H1 (cell line): Measurements from ENCODE around the gene BRMS1. TPM values are rescaled to one million over a fixed set of nuclear protein-coding genes. Genes with fewer than 3 reads are reported as not detected.

Experiments
- CTCF ChIA-PET: fragments of 300-600 bp; sonication (Branson Sonifier 250); formaldehyde crosslinking; loops from one replicate; lab custom pipeline; 2021; ENCODE audit not compliant: partially characterized antibody; lab: Charles Lee
- POLR2A ChIA-PET: fragments of 300-600 bp; sonication (Branson Sonifier 250); formaldehyde crosslinking; loops from one replicate; lab custom pipeline; 2021; ENCODE audit warnings: inconsistent platforms; ENCODE audit not compliant: partially characterized antibody; lab: Charles Lee
- DNase-seq, 2 experiments: peaks; one replicate each; pipeline versions ENCODE4 v3.0.0 to v3.0.0-alpha.2; 2010 to 2022; ENCODE audit warnings: low spot score in 2 of 2, low read depth in 1 of 2, mixed read lengths in 1 of 2
- FAIRE-seq: peaks from 2 replicates; lab custom pipeline; 2011; peaks lifted over from hg19 to GRCh38; lab: Jason Lieb, UNC
- H2AFZ ChIP-seq: 2 replicates; pipeline ENCODE4 v1.8.1; 2012; ENCODE audit warnings: low read length, inconsistent platforms
- H2AK5ac ChIP-seq: 2 replicates; pipeline ENCODE4 v1.6.1; 2013; ENCODE audit warnings: low read depth, low read length
- H2BK120ac ChIP-seq: replicated peaks from 2 replicates; pipeline ENCODE3; 2013; ENCODE audit warnings: low read depth, low read length, inconsistent platforms
- H2BK12ac ChIP-seq: 2 replicates; pipeline ENCODE4 v1.6.1; 2013; ENCODE audit warnings: low read depth, low read length
- H2BK15ac ChIP-seq: 2 replicates; pipeline ENCODE4 v1.6.1; 2013; ENCODE audit warnings: low read length
- H2BK20ac ChIP-seq: 2 replicates; pipeline ENCODE4 v1.6.1; 2013; ENCODE audit warnings: low read length
- H2BK5ac ChIP-seq: 2 replicates; pipeline ENCODE4 v1.6.1; 2013; ENCODE audit warnings: low read depth, low read length
- H3K14ac ChIP-seq: 2 replicates; pipeline ENCODE4 v1.6.1; 2013; ENCODE audit warnings: inconsistent platforms; ENCODE audit not compliant: insufficient read length
- H3K18ac ChIP-seq: 2 replicates; pipeline ENCODE4 v1.6.1; 2013; ENCODE audit warnings: low read length; ENCODE audit errors: extremely low read depth
- H3K23ac ChIP-seq: 2 replicates; pipeline ENCODE4 v1.6.1; 2013; ENCODE audit warnings: inconsistent platforms; ENCODE audit not compliant: insufficient read length
- H3K23me2 ChIP-seq: 2 replicates; pipeline ENCODE4 v1.6.1; 2013; ENCODE audit warnings: low read depth, low read length
- H3K27ac ChIP-seq: 2 replicates; pipeline ENCODE4 v1.6.1; 2011; ENCODE audit warnings: low read depth, low read length, inconsistent platforms
- H3K27me3 ChIP-seq, 4 experiments: replicated peaks in 1 of 4; 1 replicate in 1 of 4; 2 replicates in 3 of 4; pipeline versions ENCODE4 v1.6.1 to v1.8.1; 2011 to 2013; ENCODE audit warnings: low read length in 3 of 4, mild to moderate bottlenecking in 3 of 4, inconsistent platforms in 2 of 4, mixed read lengths in 2 of 4, moderate library complexity in 1 of 4; ENCODE audit not compliant: control insufficient read depth in 3 of 4, insufficient read depth in 3 of 4; ENCODE audit errors: extremely low read depth in 1 of 4
- H3K36me3 ChIP-seq, 4 experiments: 2 replicates each; pipeline versions ENCODE4 v1.6.1 to v1.8.1; 2011 to 2013; ENCODE audit warnings: mild to moderate bottlenecking in 4 of 4, low read length in 3 of 4, moderate library complexity in 2 of 4, control low read depth in 1 of 4, inconsistent platforms in 1 of 4; ENCODE audit not compliant: insufficient read depth in 4 of 4, control insufficient read depth in 2 of 4
- H3K4ac ChIP-seq: replicated peaks from 2 replicates; pipeline ENCODE3; 2013; ENCODE audit warnings: low read length, low read depth, mixed read lengths, inconsistent platforms; ENCODE audit not compliant: insufficient read length
- H3K4me1 ChIP-seq, 4 experiments: replicated peaks in 1 of 4; 1 replicate in 1 of 4; 2 replicates in 3 of 4; pipeline versions ENCODE4 v1.6.1 to v1.8.1; 2011 to 2013; ENCODE audit warnings: low read length in 3 of 4, inconsistent platforms in 2 of 4, mixed read lengths in 1 of 4; ENCODE audit not compliant: insufficient read depth in 4 of 4, control insufficient read depth in 3 of 4
- H3K4me2 ChIP-seq, 2 experiments: 2 replicates each; pipeline versions ENCODE4 v1.6.1 to v1.8.1; 2011 to 2013; ENCODE audit warnings: low read depth in 2 of 2, low read length in 2 of 2, control low read depth in 1 of 2, inconsistent platforms in 1 of 2, mild to moderate bottlenecking in 1 of 2; ENCODE audit not compliant: insufficient read depth in 1 of 2
- H3K4me3 ChIP-seq, 4 experiments: fragments of 200-600, 300-600 bp in 1 of 4; sonication (generic), shearing (Covaris generic), sonication (Bioruptor Twin) in 1 of 4; 2 replicates each; pipeline versions ENCODE4 v1.5.1 to v1.8.1; 2011 to 2016; ENCODE audit warnings: low read length in 4 of 4, low read depth in 3 of 4, control low read depth in 2 of 4, inconsistent platforms in 2 of 4, mild to moderate bottlenecking in 2 of 4, mixed read lengths in 1 of 4, moderate library complexity in 1 of 4; ENCODE audit not compliant: insufficient read depth in 2 of 4; ENCODE audit errors: extremely low read depth in 1 of 4
- H3K56ac ChIP-seq: replicated peaks from 2 replicates; pipeline ENCODE3; 2013; ENCODE audit warnings: low read depth, mild to moderate bottlenecking, mixed read lengths, low read length, inconsistent platforms; ENCODE audit not compliant: insufficient read length
- H3K79me1 ChIP-seq: 2 replicates; pipeline ENCODE4 v1.6.1; 2013; ENCODE audit warnings: low read depth, low read length, control low read depth
- H3K79me2 ChIP-seq, 2 experiments: 2 replicates each; pipeline versions ENCODE4 v1.6.1 to v1.8.1; 2012 to 2013; ENCODE audit warnings: low read length in 2 of 2, mild to moderate bottlenecking in 2 of 2, inconsistent platforms in 1 of 2; ENCODE audit not compliant: insufficient read depth in 2 of 2, control insufficient read depth in 1 of 2
- H3K9ac ChIP-seq, 4 experiments: replicated peaks in 1 of 4; 1 replicate in 1 of 4; 2 replicates in 3 of 4; pipeline versions ENCODE4 v1.6.1 to v1.8.1; 2011 to 2013; ENCODE audit warnings: low read depth in 3 of 4, low read length in 3 of 4, control low read depth in 2 of 4, mild to moderate bottlenecking in 2 of 4, moderate library complexity in 2 of 4, inconsistent platforms in 1 of 4; ENCODE audit errors: extremely low read depth in 1 of 4
- H3K9me3 ChIP-seq, 2 experiments: 2 replicates each; pipeline versions ENCODE4 v1.6.1 to v1.8.1; 2012 to 2013; ENCODE audit warnings: mild to moderate bottlenecking in 2 of 2, moderate library complexity in 2 of 2, control low read depth in 1 of 2, inconsistent platforms in 1 of 2, low read depth in 1 of 2, low read length in 1 of 2, mixed read lengths in 1 of 2; ENCODE audit not compliant: insufficient read depth in 2 of 2
- H4K20me1 ChIP-seq, 2 experiments: replicated peaks in 1 of 2; 2 replicates each; pipeline versions ENCODE3 to v1.8.1; 2011 to 2013; ENCODE audit warnings: inconsistent platforms in 2 of 2, low read length in 2 of 2, mild to moderate bottlenecking in 1 of 2; ENCODE audit not compliant: insufficient read depth in 2 of 2, control insufficient read depth in 1 of 2
- H4K5ac ChIP-seq: 2 replicates; pipeline ENCODE4 v1.6.1; 2013; ENCODE audit warnings: low read length, low read depth, mixed read lengths, inconsistent platforms; ENCODE audit not compliant: insufficient read length
- H4K8ac ChIP-seq: 2 replicates; pipeline ENCODE4 v1.8.0; 2013; ENCODE audit warnings: mild to moderate bottlenecking, moderate library complexity, low read length, inconsistent platforms; ENCODE audit not compliant: insufficient read depth; ENCODE audit errors: extremely low read depth
- H4K91ac ChIP-seq: replicated peaks from 2 replicates; pipeline ENCODE3; 2013; ENCODE audit warnings: low read length, mixed read lengths, inconsistent platforms; ENCODE audit not compliant: insufficient read length
- POU5F1 ChIP-seq: IDR thresholded peaks from 2 replicates; pipeline ENCODE4 v1.6.1; 2011; ENCODE audit warnings: low read depth, mild to moderate bottlenecking, low read length, moderate library complexity
- SRF ChIP-seq: IDR thresholded peaks from 2 replicates; pipeline ENCODE4 v1.6.1; 2011; ENCODE audit warnings: mild to moderate bottlenecking, low read depth, low read length, moderate library complexity
- WGBS, 2 experiments: shearing (Covaris generic) in 1 of 2; methylation state at CpG; one replicate each; pipeline versions ENCODE4 v1.1.6 to v1.1.7; 2013 to 2015; ENCODE audit warnings: low lambda C conversion rate in 2 of 2, mixed read lengths in 2 of 2, inconsistent platforms in 1 of 2, low coverage in 1 of 2, missing lambda C conversion rate in 1 of 2; ENCODE audit not compliant: insufficient replicate concordance in 2 of 2, insufficient coverage in 1 of 2, insufficient read length in 1 of 2; ENCODE audit errors: extremely low coverage in 1 of 2, missing lambda C conversion rate in 1 of 2; 5-methylcytosine and 5-hydroxymethylcytosine counted together
- polyA plus RNA-seq, 7 experiments: library from polyadenylated mRNA; depleted of rRNA in 3 of 7; stranded (reverse) in 5 of 7; unstranded in 2 of 7; fragments of >200 nt in 5 of 7; fragments of 200-250 nt in 2 of 7; gene quantifications; 1 replicate in 5 of 7; 2 replicates in 1 of 7; 4 replicates in 1 of 7; pipeline versions ENCODE4 v1.2.1 to v1.2.3, GENCODE V29; 2011 to 2013; ENCODE audit warnings: missing spikeins in 2 of 7, mixed read lengths in 2 of 7
- total RNA-seq: library from RNA; stranded (reverse); fragmentation: NEBNext Ultra II Directional; extraction: Animal tissue kit (Norgen Biotek cat#: 25700); gene quantifications from 2 replicates; pipeline ENCODE4 v1.2.1, GENCODE V29; 2021

Gene BRMS1
- total and polyA plus RNA-seq, 2 of the 8 experiments (the other 6 are each of a cell fraction or from before 2014, with no cell fraction given) = 39.2 to 46.1 TPM

DNA sequence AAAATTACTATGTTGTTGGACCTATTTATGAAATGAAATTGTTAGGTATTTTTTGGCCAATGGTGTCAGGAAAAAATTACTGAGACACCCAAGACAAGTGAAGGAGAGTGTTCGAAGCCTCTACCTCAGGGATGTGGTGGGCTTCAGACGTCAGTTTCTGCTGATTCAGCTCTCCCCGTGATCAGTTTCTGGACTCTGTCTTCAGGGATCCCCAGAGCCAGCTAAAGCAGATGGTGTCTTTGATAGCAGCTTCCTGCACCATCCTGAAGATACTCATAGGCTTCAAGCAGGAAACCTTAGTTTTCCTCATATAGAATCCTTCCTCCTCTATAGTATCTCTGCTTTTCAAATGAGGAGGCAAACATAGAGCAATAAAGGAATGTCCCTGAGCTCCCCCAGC is 35.4 kb downstream of the BRMS1 start:
- no peak overlapping the region for H3K14ac ChIP-seq
- H3K79me1 ChIP-seq = no peaks in the 10 kb centered on the region
- no peak overlapping the region for H2BK20ac ChIP-seq
- peaks cover 0 to 3% (median 0%) of the 10 kb centered on the region in 4 experiments; a peak in 2 of 7 replicates for H3K27me3 ChIP-seq
- H2BK15ac ChIP-seq = no peak overlapping the region
- DNase-seq (no peak), FAIRE-seq (no peak)
- H2BK12ac ChIP-seq = 0 out of 2 replicates have a peak overlapping the region, but pooled peaks have one; percentile 23
- peaks cover 8% of the 10 kb centered on the region for H3K23me2 ChIP-seq
- no peak overlapping the region for H3K4me3 ChIP-seq
- H4K20me1 ChIP-seq = no peaks in the 10 kb centered on the region
- H3K4ac ChIP-seq = no peak overlapping the region
- no peak overlapping the region for H4K5ac ChIP-seq
- no peak overlapping the region for H2BK120ac ChIP-seq
- 77% methylated on average over 3 of the region's 3 CpGs; no CpG with 5 or more reads in 1 of the 2 experiments for WGBS, 2 experiments
- H3K36me3 ChIP-seq = no peaks in the 10 kb centered on the region
- ChIA-PET CTCF (interaction anchor here (1.0 to 11.7 kb wide), 7 partner anchors 8 to 35 kb away, joined by 4 to 242 read pairs (median 57); partner anchors contain the start of genes BRMS1, RIN1, TMEM151A and YIF1A), POLR2A (interaction anchor here (1.2 to 4.1 kb wide), 4 partner anchors 14 to 61 kb away, joined by 4 to 16 read pairs (median 5); partner anchors contain the start of gene BRMS1)
- H2AK5ac ChIP-seq = no peak overlapping the region
- no peaks in the 10 kb centered on the region for H3K9me3 ChIP-seq
- H2BK5ac ChIP-seq = no peak overlapping the region
- no peak overlapping the region for H2AFZ ChIP-seq
- no peak overlapping the region for H3K18ac ChIP-seq
- H4K91ac ChIP-seq = no peak overlapping the region
- no peaks in the 10 kb centered on the region for H3K79me2 ChIP-seq
- H3K4me1 ChIP-seq = peaks cover 3 to 13% (median 6%) of the 10 kb centered on the region in 4 experiments; a peak in 6 of 7 replicates
- H3K23ac ChIP-seq = no peak overlapping the region
- no peak overlapping the region for H3K9ac ChIP-seq
- H3K56ac ChIP-seq = no peak overlapping the region
- no peak for TF ChIP-seq SRF
- no peak for TF ChIP-seq POU5F1
- no peak overlapping the region for H3K27ac ChIP-seq
- H3K4me2 ChIP-seq = no peak overlapping the region
- H4K8ac ChIP-seq = no peak overlapping the region
